PC-3 (cell line): Measurements from ENCODE around the gene SCCPDH. TPM values are rescaled to one million over a fixed set of nuclear protein-coding genes. Genes with fewer than 3 reads are reported as not detected.

ENCODE experiments used
- ATAC-seq: fragments of 200-7000 bp; cut with Tn5 transposase; 2 replicates; pipeline ENCODE4 v1.9.1; 2020; ENCODE audit warnings: mild to moderate bottlenecking, moderate library complexity
- BruUV-seq: library from RNA; stranded (reverse); fragments of 400-500 nt; replicated peaks from 2 replicates; lab custom pipeline; 2021; lab: Mats Ljungman, UMichigan
- CTCF ChIA-PET: fragments of 300-600 bp; sonication (Branson Sonifier 250); formaldehyde crosslinking; loops from one replicate; lab custom pipeline; 2022; ENCODE audit warnings: antibody characterized with exemption; lab: Charles Lee
- POLR2A ChIA-PET: fragments of 300-600 bp; sonication (Branson Sonifier 250); formaldehyde crosslinking; loops from one replicate; lab custom pipeline; 2022; ENCODE audit warnings: antibody characterized with exemption; ENCODE audit not compliant: unreplicated experiment; lab: Charles Lee
- DNase-seq: peaks from one replicate; pipeline ENCODE4 v3.0.0-alpha.2; 2015
- H2AFZ ChIP-seq: fragments of 300-600 bp; sonication (generic); 2 replicates; pipeline ENCODE4 v1.6.0; 2016; ENCODE audit warnings: antibody characterized with exemption, low read length
- H3F3A ChIP-seq: fragments of 300-600 bp; sonication (generic); one replicate; pipeline ENCODE4 v1.6.0; 2017; ENCODE audit warnings: antibody characterized with exemption, low read length, control low read depth, mild to moderate bottlenecking; ENCODE audit not compliant: unreplicated experiment
- H3K27ac ChIP-seq: fragments of 300-600 bp; sonication (generic); 2 replicates; pipeline ENCODE4 v1.5.1; 2016; ENCODE audit warnings: mild to moderate bottlenecking, low read length
- H3K27me3 ChIP-seq: fragments of 300-600 bp; sonication (generic); 2 replicates; pipeline ENCODE4 v1.6.1; 2016; ENCODE audit warnings: low read length, mixed read lengths
- H3K36me3 ChIP-seq: fragments of 300-600 bp; sonication (generic); 2 replicates; pipeline ENCODE4 v1.6.1; 2016; ENCODE audit warnings: low read depth, mixed run types, low read length, mixed read lengths
- H3K4me1 ChIP-seq: fragments of 300-600 bp; sonication (generic); 2 replicates; pipeline ENCODE4 v1.5.1; 2016; ENCODE audit warnings: low read length; ENCODE audit not compliant: insufficient read depth
- H3K4me2 ChIP-seq: fragments of 300-600 bp; sonication (generic); 2 replicates; pipeline ENCODE4 v1.6.0; 2016; ENCODE audit warnings: low read length
- H3K4me3 ChIP-seq: fragments of 300-600 bp; sonication (generic); 2 replicates; pipeline ENCODE4 v1.5.1; 2016; ENCODE audit warnings: mild to moderate bottlenecking, low read length, mixed read lengths
- H3K79me2 ChIP-seq: fragments of 300-600 bp; sonication (generic); 2 replicates; pipeline ENCODE4 v1.6.1; 2017; ENCODE audit warnings: low read length, mixed read lengths
- H3K9ac ChIP-seq: fragments of 300-600 bp; sonication (generic); 2 replicates; pipeline ENCODE4 v1.6.0; 2016; ENCODE audit warnings: mild to moderate bottlenecking, low read length
- H3K9me2 ChIP-seq: fragments of 300-600 bp; sonication (generic); replicated peaks from 2 replicates; pipeline ENCODE4 v1.6.1; 2016; ENCODE audit warnings: mixed run types, low read length, mixed read lengths
- H3K9me3 ChIP-seq: fragments of 300-600 bp; sonication (generic); 2 replicates; pipeline ENCODE4 v1.6.1; 2016; ENCODE audit warnings: low read length, mixed read lengths
- H4K20me1 ChIP-seq: fragments of 300-600 bp; sonication (generic); 2 replicates; pipeline ENCODE4 v1.6.1; 2016; ENCODE audit warnings: low read length, mixed read lengths
- EZH2 ChIP-seq: fragments of 300-600 bp; sonication (generic); IDR thresholded peaks from one replicate; pipeline ENCODE4 v1.6.1; 2017; ENCODE audit warnings: antibody characterized with exemption, mild to moderate bottlenecking, low read length; ENCODE audit not compliant: unreplicated experiment
- EZH2phosphoT487 ChIP-seq: fragments of 300-600 bp; sonication (generic); IDR thresholded peaks from 2 replicates; pipeline ENCODE4 v1.6.1; 2018; ENCODE audit warnings: mild to moderate bottlenecking, antibody characterized with exemption, low read length, borderline replicate concordance
- intact Hi-C: fragments of 100-400 bp; cut with micrococcal nuclease; formaldehyde crosslinking; loops from 2 replicates; pipeline ENCODE4 v1.9.0; 2023
- total RNA-seq: library from RNA; depleted of rRNA; stranded (reverse); fragments of >200 nt; gene quantifications from 2 replicates; pipeline ENCODE4 v1.2.3, GENCODE V29; 2014
- TF ChIP-seq, protein P1 (sequence below): fragments of 300-600 bp; sonication (generic); conservative IDR thresholded peaks from 2 replicates; pipeline ENCODE4 v1.5.1; 2017; ENCODE audit warnings: antibody characterized with exemption, low read depth, mild to moderate bottlenecking, low read length

The SCCPDH gene
- total RNA-seq, 1 experiment from 2014 or later: 50.8 TPM

- Histone ChIP-seq H3F3A (no peaks in the 10 kb centered on the region), H4K20me1 (no peaks in the 10 kb centered on the region), H3K27ac (no peak overlapping the region), H3K27me3 (0 out of 2 replicates have a peak, but pooled peaks cover 3% of the 10 kb centered on the region), H3K9me3 (no peaks in the 10 kb centered on the region), H3K9me2 (no peaks in the 10 kb centered on the region), H3K4me3 (no peak overlapping the region), H3K9ac (no peak overlapping the region), H3K36me3 (no peaks in the 10 kb centered on the region), H3K79me2 (no peaks in the 10 kb centered on the region), H3K4me2 (no peak overlapping the region), H3K4me1 (no peaks in the 10 kb centered on the region), H2AFZ (no peak overlapping the region)
- no peak for DNase-seq
- TF ChIP-seq EZH2: no peak
- TF ChIP-seq EZH2phosphoT487: no peak
- TF ChIP-seq, protein P1, sequence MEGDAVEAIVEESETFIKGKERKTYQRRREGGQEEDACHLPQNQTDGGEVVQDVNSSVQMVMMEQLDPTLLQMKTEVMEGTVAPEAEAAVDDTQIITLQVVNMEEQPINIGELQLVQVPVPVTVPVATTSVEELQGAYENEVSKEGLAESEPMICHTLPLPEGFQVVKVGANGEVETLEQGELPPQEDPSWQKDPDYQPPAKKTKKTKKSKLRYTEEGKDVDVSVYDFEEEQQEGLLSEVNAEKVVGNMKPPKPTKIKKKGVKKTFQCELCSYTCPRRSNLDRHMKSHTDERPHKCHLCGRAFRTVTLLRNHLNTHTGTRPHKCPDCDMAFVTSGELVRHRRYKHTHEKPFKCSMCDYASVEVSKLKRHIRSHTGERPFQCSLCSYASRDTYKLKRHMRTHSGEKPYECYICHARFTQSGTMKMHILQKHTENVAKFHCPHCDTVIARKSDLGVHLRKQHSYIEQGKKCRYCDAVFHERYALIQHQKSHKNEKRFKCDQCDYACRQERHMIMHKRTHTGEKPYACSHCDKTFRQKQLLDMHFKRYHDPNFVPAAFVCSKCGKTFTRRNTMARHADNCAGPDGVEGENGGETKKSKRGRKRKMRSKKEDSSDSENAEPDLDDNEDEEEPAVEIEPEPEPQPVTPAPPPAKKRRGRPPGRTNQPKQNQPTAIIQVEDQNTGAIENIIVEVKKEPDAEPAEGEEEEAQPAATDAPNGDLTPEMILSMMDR: no peak
- intact Hi-C loops: no loop called here
- no TSS peak for BruUV-seq
- CTCF ChIA-PET: no interaction called here
- ATAC-seq: no peak
- POLR2A ChIA-PET: no interaction called here
These were observed 79.7 kb downstream of the SCCPDH start for GRCh38 chr1:246803883-246804282.

DNA sequence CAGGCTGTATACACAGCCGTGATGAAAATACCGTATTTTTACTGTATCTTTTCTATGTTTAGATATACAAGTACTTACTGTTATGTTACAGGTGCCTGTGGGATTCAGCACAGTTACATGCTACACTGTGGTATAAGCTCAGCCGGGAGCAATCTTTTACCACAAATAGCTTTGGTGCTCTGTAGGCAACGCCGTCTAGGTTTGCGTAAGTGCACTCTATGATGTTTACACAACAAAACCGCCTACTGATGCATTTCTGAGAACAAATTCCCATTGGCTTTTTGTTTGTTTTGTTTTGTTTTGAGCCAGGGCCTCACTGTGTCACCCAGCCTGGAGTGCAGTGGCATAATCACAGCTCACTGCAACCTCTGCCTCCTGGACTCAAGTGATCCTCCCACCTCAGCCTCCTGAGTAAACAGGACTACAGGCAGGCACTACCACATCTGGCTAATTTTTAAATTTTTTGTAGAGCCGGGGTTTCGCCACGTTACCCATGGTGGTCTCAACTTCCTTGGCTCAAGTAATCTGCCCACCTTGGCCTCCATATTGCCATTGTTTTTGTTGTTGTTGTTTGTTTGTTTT is 81.0 kb downstream of the SCCPDH start:
- Histone ChIP-seq H3K9me2 (no peaks in the 10 kb centered on the region), H3K36me3 (no peaks in the 10 kb centered on the region), H3K79me2 (no peaks in the 10 kb centered on the region), H3K27ac (no peak overlapping the region), H3F3A (no peaks in the 10 kb centered on the region), H3K4me2 (no peak overlapping the region), H3K9ac (no peak overlapping the region), H3K4me1 (no peaks in the 10 kb centered on the region), H4K20me1 (no peaks in the 10 kb centered on the region), H3K4me3 (no peak overlapping the region), H3K9me3 (no peaks in the 10 kb centered on the region), H3K27me3 (0 out of 2 replicates have a peak, but pooled peaks cover 3% of the 10 kb centered on the region), H2AFZ (no peak overlapping the region)
- ATAC-seq: no peak
- no peak for TF ChIP-seq EZH2
- TF ChIP-seq, protein P1: no peak
- no peak for TF ChIP-seq EZH2phosphoT487
- BruUV-seq: no TSS peak
- ChIA-PET POLR2A (no interaction called here), CTCF (no interaction called here)
- no peak for DNase-seq
- intact Hi-C loops: no loop called here

GRCh38 chr1:246809473-246809872 is 85.3 kb downstream of the SCCPDH start:
- H3K9me3 ChIP-seq: no peaks in the 10 kb centered on the region
- intact Hi-C loops: no loop called here
- no peaks in the 10 kb centered on the region for H3K79me2 ChIP-seq
- ChIA-PET POLR2A (no interaction called here), CTCF (no interaction called here)
- DNase-seq (no peak), ATAC-seq (no peak; the same call in 1 of the 2 replicates)
- no peaks in the 10 kb centered on the region for H3K4me1 ChIP-seq
- H3K9me2 ChIP-seq: no peaks in the 10 kb centered on the region
- no peak overlapping the region for H3K27ac ChIP-seq
- no peak overlapping the region for H3K9ac ChIP-seq
- BruUV-seq: no TSS peak
- H2AFZ ChIP-seq: no peak overlapping the region
- no peaks in the 10 kb centered on the region for H3K36me3 ChIP-seq
- no peaks in the 10 kb centered on the region for H4K20me1 ChIP-seq
- no peak overlapping the region for H3K4me3 ChIP-seq
- H3K4me2 ChIP-seq: no peak overlapping the region
- 0 out of 2 replicates have a peak, but pooled peaks cover 3% of the 10 kb centered on the region for H3K27me3 ChIP-seq
- H3F3A ChIP-seq: no peaks in the 10 kb centered on the region
- TF ChIP-seq EZH2: no peak
- TF ChIP-seq, protein P1: peak; percentile 42
- TF ChIP-seq EZH2phosphoT487: no peak
